Thoracic aorta (tissue), 2 donors: ENCODE results near the gene TMEM106C. TPM values are rescaled to one million over a fixed set of nuclear protein-coding genes. Genes with fewer than 3 reads are reported as not detected.

Experiments
- ATAC-seq: fragments of 150-250 bp; one replicate; pipeline ENCODE4 v1.8.0; 2017; ENCODE audit warnings: low read depth; ENCODE audit not compliant: insufficient number of reproducible peaks, low FRiP score
- DNase-seq: peaks from one replicate; pipeline ENCODE4 v3.0.0-alpha.2; 2020; ENCODE audit warnings: low spot score
- H3K27ac ChIP-seq, 2 donors: fragments of 200-600 bp; sonication (generic); 1 replicate in 1 of 2; 2 replicates in 1 of 2; pipeline ENCODE4 v1.5.1; 2016; ENCODE audit warnings: mild to moderate bottlenecking in 2 of 2, moderate library complexity in 2 of 2
- H3K27me3 ChIP-seq: fragments of 200-600 bp; sonication (generic); replicated peaks from 2 replicates; pipeline ENCODE4 v1.6.0; 2016; ENCODE audit warnings: mild to moderate bottlenecking; ENCODE audit not compliant: insufficient read depth
- H3K36me3 ChIP-seq: fragments of 200-600 bp; sonication (generic); one replicate; pipeline ENCODE4 v1.5.1; 2016
- H3K4me1 ChIP-seq, 2 donors: fragments of 200-600 bp; sonication (generic); 1 replicate in 1 of 2; 2 replicates in 1 of 2; pipeline versions ENCODE4 v1.5.1 to v1.6.0; 2016; ENCODE audit warnings: low read depth in 2 of 2, mild to moderate bottlenecking in 1 of 2; ENCODE audit not compliant: control insufficient read depth in 1 of 2
- H3K4me3 ChIP-seq: fragments of 200-600 bp; sonication (generic); 2 replicates; pipeline ENCODE4 v1.5.1; 2016; ENCODE audit warnings: mild to moderate bottlenecking
- H3K9me3 ChIP-seq: fragments of 200-600 bp; sonication (generic); 2 replicates; pipeline ENCODE4 v1.5.1; 2016
- CTCF ChIP-seq: fragments of 200-600 bp; sonication (generic); IDR thresholded peaks from one replicate; pipeline ENCODE4 v1.5.1; 2019; ENCODE audit warnings: antibody characterized with exemption
- total RNA-seq, 2 donors: library from RNA; depleted of rRNA; stranded (reverse); fragments of >200 nt; gene quantifications; one replicate each; pipeline versions ENCODE4 v1.1.0 to v1.2.3, GENCODE V29; 2016

Gene TMEM106C
- total RNA-seq, 2 donors from 2014 or later, result 48.1 to 149 TPM

DNA sequence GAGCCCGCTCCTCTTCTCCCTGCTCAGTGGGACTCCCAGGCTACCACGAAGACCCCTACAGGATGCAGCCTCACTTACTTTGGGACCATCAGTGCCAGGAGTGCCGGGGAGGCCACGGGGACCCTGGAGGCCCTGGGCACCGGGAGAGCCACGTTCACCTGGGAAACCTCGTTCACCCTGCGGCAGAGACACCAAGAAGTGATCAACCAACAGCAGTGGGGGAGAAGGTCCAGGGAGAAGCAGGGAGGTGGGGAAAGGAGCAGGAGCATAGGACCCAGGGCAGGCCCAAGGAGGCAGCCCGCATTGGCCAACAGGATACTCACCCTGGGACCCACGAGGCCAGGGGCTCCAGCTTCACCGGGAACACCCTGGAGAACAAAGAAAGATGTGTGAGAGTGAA, 19.4 kb downstream of the TMEM106C start:
- no peak for ATAC-seq
- H3K4me3 ChIP-seq, result no peak overlapping the region
- H3K36me3 ChIP-seq, result no peaks in the 10 kb centered on the region
- no peak for DNase-seq
- H3K9me3 ChIP-seq, result no peaks in the 10 kb centered on the region
- H3K27me3 ChIP-seq, result no peaks in the 10 kb centered on the region
- H3K4me1 ChIP-seq, result no peaks in the 10 kb centered on the region
- H3K27ac ChIP-seq, result no peak overlapping the region
- TF ChIP-seq CTCF, result no peak

GRCh38 chr12:47983541-47984115, 20.2 kb downstream of the TMEM106C start:
- H3K27me3 ChIP-seq, result no peaks in the 10 kb centered on the region
- H3K4me1 ChIP-seq, result no peaks in the 10 kb centered on the region
- DNase-seq (no peak), ATAC-seq (no peak)
- H3K4me3 ChIP-seq, result no peak overlapping the region
- no peak for TF ChIP-seq CTCF
- no peak overlapping the region for H3K27ac ChIP-seq
- H3K9me3 ChIP-seq, result no peaks in the 10 kb centered on the region
- no peaks in the 10 kb centered on the region for H3K36me3 ChIP-seq

DNA sequence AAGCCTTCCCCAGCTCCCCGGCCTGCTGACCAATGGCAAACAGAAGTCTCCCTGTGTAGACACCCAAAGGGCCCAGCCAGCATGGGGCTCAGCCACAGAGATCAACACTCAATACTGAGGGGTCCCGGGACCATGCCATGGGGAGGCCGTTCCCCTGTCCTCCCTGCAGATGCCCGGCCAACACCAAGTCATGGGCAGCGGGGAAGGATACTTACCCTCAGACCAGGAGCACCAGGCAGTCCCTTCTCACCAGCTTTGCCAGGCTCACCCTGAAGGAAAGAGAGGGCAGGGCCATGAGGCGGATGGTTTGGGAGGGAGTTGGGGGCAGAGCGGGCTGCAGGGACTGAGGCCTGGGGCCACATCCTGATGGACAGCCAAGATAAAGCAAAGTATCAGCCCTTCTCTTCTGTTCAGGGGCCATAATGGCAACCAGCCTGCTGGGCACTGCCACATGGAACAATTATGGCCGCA, 21.0 kb downstream of the TMEM106C start:
- no peak for ATAC-seq
- H3K4me1 ChIP-seq, result no peaks in the 10 kb centered on the region
- no peak for TF ChIP-seq CTCF
- H3K27me3 ChIP-seq, result no peaks in the 10 kb centered on the region
- H3K27ac ChIP-seq, result no peak overlapping the region
- no peak overlapping the region for H3K4me3 ChIP-seq
- no peaks in the 10 kb centered on the region for H3K9me3 ChIP-seq
- no peak for DNase-seq
- H3K36me3 ChIP-seq, result no peaks in the 10 kb centered on the region

DNA sequence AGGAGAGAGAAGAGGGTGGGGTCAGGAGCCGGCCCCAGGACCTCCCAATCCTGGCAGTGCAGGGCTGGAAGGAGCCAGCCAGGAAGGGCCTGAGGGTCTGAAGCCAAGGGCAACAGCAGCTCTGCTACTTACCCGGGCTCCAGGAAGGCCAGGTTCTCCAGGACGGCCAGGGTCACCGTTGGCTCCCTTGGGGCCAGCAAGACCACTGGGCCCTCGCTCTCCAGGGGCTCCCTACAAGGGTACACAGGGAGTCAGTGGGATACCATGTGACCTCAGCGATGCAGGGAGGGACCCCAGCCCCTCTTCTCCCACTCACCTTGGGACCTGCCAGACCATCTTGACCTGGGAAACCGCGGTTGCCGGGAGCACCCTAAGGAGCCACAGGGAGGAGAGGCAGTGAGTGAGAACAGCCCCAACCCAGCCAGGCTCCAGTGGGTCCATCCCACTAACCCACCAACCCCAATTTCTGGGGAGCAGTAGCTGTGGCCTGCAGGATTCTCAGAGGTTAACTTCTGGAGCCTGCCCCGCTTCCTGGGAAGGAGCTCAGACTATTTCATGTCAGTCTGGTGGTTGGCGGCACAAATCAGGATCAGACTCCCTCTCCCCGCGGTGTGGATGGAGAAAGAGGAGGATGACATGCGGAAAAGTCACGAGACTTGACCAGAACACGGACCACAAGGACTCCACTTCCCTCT, 22.3 kb downstream of the TMEM106C start:
- Histone ChIP-seq H3K4me3 (no peak overlapping the region), H3K27ac (no peak overlapping the region), H3K4me1 (no peaks in the 10 kb centered on the region), H3K27me3 (no peaks in the 10 kb centered on the region), H3K9me3 (no peaks in the 10 kb centered on the region), H3K36me3 (no peaks in the 10 kb centered on the region)
- TF ChIP-seq CTCF, result no peak
- DNase-seq, result no peak
- ATAC-seq, result no peak

DNA sequence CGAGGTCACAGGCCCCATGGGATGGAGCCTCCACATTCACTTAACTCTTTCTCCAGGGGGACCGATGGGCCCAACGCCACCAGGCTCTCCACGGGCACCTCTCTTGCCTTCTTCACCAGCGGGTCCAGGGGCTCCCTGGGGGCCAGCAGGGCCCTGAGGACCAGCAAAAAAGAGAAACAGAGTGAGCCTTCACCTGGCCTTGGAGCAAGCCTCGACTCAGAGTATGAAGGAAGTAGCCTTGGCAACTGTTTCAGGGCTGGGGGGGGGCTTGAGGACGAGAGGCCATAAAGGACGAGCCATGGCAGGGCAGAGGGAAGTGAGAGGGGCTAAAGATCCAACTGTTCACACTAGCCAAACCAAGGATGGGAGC, 22.9 kb downstream of the TMEM106C start:
- DNase-seq, result no peak
- Histone ChIP-seq H3K9me3 (no peaks in the 10 kb centered on the region), H3K4me3 (no peak overlapping the region), H3K27me3 (no peaks in the 10 kb centered on the region), H3K27ac (no peak overlapping the region), H3K4me1 (no peaks in the 10 kb centered on the region), H3K36me3 (no peaks in the 10 kb centered on the region)
- no peak for ATAC-seq
- no peak for TF ChIP-seq CTCF
